Measurements from ENCODE around the gene LIPH. TPM values are rescaled to one million over a fixed set of nuclear protein-coding genes. Genes with fewer than 3 reads are reported as not detected.
A peak's percentile ranks its signal among the peaks of the same experiment; 100 is the strongest.

The LIPH gene
- total RNA-seq (ENCODE audit: low replicate concordance) = 0.08 and 0.36 TPM in 2 replicates

DNA sequence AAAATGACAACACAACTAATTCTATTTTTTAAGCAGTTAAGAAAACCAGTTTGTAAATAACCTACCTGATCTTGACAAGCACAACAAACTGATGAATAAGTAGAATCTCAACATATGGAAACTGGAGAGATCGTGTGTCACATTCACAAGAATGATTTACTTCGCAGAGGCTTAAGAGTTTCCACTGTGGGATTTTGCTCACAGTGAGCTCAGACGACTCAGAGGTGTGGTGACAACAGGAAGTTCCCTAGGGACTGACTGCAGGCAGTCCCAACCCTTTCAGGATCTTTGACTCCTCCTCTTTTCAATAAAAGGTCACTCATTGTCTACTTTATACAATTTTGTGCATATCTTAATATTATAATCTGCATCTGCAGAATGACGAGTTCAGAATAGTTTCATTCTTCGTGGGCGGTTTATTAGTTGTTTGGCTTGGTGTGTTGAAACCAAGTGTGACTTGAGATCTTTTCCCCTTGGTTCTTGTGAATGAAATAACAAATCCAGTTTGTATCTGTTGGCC, at the start of gene LIPH:
LIPH (minus strand) TSS at position 231 of the 520 bp plus-strand sequence; CDS start at position 114, 117 bp downstream.
- H3K4me3 ChIP-seq (ENCODE audit: low read depth, low read length) = no peak within 1 kb of the TSS
- TF ChIP-seq, protein P1, sequence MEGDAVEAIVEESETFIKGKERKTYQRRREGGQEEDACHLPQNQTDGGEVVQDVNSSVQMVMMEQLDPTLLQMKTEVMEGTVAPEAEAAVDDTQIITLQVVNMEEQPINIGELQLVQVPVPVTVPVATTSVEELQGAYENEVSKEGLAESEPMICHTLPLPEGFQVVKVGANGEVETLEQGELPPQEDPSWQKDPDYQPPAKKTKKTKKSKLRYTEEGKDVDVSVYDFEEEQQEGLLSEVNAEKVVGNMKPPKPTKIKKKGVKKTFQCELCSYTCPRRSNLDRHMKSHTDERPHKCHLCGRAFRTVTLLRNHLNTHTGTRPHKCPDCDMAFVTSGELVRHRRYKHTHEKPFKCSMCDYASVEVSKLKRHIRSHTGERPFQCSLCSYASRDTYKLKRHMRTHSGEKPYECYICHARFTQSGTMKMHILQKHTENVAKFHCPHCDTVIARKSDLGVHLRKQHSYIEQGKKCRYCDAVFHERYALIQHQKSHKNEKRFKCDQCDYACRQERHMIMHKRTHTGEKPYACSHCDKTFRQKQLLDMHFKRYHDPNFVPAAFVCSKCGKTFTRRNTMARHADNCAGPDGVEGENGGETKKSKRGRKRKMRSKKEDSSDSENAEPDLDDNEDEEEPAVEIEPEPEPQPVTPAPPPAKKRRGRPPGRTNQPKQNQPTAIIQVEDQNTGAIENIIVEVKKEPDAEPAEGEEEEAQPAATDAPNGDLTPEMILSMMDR (IDR thresholded peaks at IDR 0.05; ENCODE audit: insufficient read depth, low read length) = no peak
- DNase-seq (ENCODE audit: low read depth) = peak; percentile 18

DNA sequence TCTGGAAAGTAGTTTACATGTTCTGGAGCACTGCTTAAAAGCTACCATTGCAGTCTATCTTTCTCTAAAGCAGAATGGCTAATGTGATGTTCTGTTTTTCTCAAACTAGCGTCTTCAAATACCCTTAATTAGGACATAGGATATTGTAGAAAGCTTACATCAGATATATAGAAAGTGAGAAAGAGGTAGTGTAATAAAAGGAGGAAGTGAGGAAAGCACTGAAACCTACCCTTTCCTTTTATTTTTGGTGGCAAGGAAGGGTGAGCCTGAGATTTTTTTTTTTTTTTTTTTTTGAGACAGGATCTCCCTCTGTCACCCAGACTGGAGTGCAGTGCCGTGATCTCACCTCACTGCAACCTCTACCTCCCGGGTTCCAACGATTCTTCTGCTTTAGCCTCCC, 43.1 kb upstream of the LIPH start:
- TF ChIP-seq, protein P1 (IDR thresholded peaks at IDR 0.05; ENCODE audit: insufficient read depth, low read length) = no peak
- H3K4me3 ChIP-seq (ENCODE audit: low read depth, low read length) = no peak overlapping the region
- DNase-seq (ENCODE audit: low read depth) = no peak

DNA sequence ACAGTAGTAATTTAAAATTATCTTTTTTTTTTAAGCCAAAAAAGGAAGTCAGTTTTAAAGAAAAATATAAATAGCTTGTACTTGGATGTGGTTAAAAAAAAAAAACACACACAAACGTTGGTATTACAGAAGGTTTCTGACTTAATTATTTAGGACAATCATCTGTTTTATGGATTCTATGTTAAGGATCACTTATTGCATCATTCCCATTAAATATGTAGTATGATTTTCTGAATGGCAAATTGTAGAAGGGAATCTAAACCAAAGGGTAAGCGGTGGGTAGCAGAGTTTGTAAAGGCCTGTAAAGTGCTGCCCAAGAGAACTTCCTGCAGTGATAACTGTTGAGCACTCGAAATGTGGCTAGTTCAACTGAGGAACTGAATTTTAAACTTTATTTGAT, 41.7 kb upstream of the LIPH start:
- DNase-seq (ENCODE audit: low read depth) = no peak
- no peak overlapping the region for H3K4me3 ChIP-seq (ENCODE audit: low read depth, low read length)
- TF ChIP-seq, protein P1 (IDR thresholded peaks at IDR 0.05; ENCODE audit: insufficient read depth, low read length) = no peak

DNA sequence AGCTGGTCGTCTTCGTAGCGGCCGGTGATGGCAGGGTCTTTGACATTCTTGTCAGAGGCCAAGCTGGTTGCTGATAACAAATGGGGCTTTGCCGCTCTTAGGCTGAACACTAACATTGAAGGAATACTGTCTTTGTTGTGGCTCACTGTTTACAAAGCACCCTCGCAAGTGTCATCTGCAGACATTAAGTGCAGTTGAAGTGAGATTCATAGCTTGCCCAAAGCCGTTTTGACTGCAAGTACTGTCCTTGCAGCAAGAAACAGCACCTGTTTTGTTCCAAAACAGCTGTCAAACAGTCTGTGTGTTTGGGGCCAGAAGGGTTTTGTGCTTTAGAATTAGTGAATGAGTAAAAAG, 34.3 kb upstream of the LIPH start:
- H3K4me3 ChIP-seq (ENCODE audit: low read depth, low read length) = peak overlapping the region; percentile 70
- DNase-seq (ENCODE audit: low read depth) = no peak
- TF ChIP-seq, protein P1 (IDR thresholded peaks at IDR 0.05; ENCODE audit: insufficient read depth, low read length) = no peak

DNA sequence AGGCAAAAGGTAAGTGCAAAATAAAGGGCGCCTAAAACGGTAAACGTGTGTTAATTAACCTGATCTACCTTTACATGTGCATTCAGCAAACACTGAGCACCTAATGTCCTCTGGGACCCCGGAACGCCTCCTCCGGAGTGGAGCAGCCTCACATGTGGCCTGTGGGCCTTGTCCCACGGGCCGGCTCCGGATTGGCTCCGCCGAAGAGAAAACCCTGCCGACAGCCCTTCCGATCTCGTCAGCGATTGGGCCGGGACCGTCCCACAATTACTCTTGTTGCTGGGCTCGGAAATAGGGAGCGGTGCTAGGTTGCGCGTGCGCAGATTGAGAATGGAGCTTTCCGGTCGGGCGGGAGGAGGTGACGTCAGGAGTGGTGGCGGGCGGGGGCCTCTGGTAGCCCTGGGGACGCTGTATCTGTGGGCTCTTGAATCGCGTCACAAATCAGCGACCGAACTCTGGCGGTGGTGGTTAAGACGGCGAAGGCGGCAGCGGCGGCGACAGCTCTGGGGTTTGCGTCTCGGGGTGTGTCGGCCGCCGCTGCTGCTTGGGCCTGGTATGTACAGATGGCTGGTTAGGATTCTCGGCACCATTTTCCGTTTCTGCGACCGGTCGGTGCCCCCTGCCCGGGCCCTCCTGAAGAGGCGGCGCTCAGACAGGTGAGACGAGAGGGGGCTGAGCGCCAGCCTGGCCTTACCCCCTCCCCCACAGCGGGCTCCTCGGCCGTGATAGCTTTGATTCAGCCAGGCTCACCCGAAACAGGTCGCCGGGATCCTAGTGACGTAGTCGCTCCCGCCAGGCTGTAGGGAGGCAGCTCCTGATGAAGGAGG, 33.7 kb upstream of the LIPH start, which contains the start of gene SENP2:
SENP2 (plus strand) TSS at position 437 of the 827 bp plus-strand sequence; CDS start at position 556, 119 bp downstream.
- TF ChIP-seq, protein P1 (IDR thresholded peaks at IDR 0.05; ENCODE audit: insufficient read depth, low read length) = peak; percentile 7
- peak; percentile 99 for DNase-seq (ENCODE audit: low read depth)
- H3K4me3 ChIP-seq (ENCODE audit: low read depth, low read length) = peak within 1 kb of the TSS; percentile 70

DNA sequence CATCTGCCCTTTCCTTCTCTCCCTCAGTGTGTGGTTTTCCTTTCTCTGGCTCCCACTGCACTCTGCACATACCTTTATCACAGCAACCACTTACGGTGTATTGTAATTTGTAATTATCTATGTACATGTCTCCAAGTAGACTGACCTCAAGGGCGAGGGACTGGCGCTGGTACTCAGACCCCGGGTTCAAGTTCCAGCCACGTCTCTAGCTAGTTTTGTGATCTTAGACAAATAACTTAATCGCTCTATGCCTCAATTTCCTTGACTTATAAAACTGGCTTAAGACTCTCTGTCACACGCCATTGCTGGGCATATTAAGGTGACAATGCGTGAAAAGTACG, 33.1 kb upstream of the LIPH start:
- DNase-seq (ENCODE audit: low read depth) = no peak
- TF ChIP-seq, protein P1 (IDR thresholded peaks at IDR 0.05; ENCODE audit: insufficient read depth, low read length) = no peak
- peak overlapping the region; percentile 70 for H3K4me3 ChIP-seq (ENCODE audit: low read depth, low read length)
